OCI-LY3 (cell line): ENCODE data around the gene GRAMD1B.

Experiments used
- CTCF ChIP-seq: fragments of 200-600, 300-600 bp; sonication (generic); IDR thresholded peaks from 2 replicates; pipeline ENCODE4 v1.5.1; 2014; ENCODE audit warnings: antibody characterized with exemption, low read length, low read depth
- EZH2phosphoT487 ChIP-seq: fragments of 200-600 bp; shearing (Covaris generic); IDR thresholded peaks from 2 replicates; pipeline ENCODE4 v1.6.1; 2018; ENCODE audit warnings: antibody characterized with exemption, mixed run types, low read depth

GRCh38 chr11:123510579-123510905 lies 80.5 kb downstream of the GRAMD1B start:
- no peak for TF ChIP-seq CTCF
- no peak for TF ChIP-seq EZH2phosphoT487
